Endothelial cell of umbilical vein (primary cell): ENCODE data around the gene SH3BP5.

Experiments
- EZH2 ChIP-seq: IDR thresholded peaks from 2 replicates; pipeline ENCODE4 v1.6.1; 2012; ENCODE audit warnings: borderline replicate concordance, low read depth, mild to moderate bottlenecking, moderate library complexity, low read length, inconsistent platforms; ENCODE audit not compliant: severe bottlenecking
- GATA2 ChIP-seq: IDR thresholded peaks from 2 replicates; pipeline ENCODE4 v1.7.0; 2011; ENCODE audit warnings: low read depth, mild to moderate bottlenecking, moderate library complexity, mixed read lengths, low read length; ENCODE audit not compliant: insufficient read length, insufficient read depth
- MYC ChIP-seq: IDR thresholded peaks from one replicate; pipeline ENCODE4 v1.6.1; 2011; ENCODE audit warnings: mild to moderate bottlenecking, low read depth, low read length
- POLR2A ChIP-seq: IDR thresholded peaks from 2 replicates; pipeline ENCODE4 v1.6.1; 2012; ENCODE audit warnings: low read depth, mild to moderate bottlenecking, control low read depth, low read length
- POLR2AphosphoS5 ChIP-seq: IDR thresholded peaks from 2 replicates; pipeline ENCODE4 v1.6.1; 2012; ENCODE audit warnings: low read depth, mild to moderate bottlenecking, control low read depth, low read length, moderate library complexity; ENCODE audit not compliant: insufficient read depth
- TF ChIP-seq, protein P1 (sequence below), 2 donors: IDR thresholded peaks; 1 replicate in 1 of 2; 2 replicates in 1 of 2; pipeline ENCODE4 v1.5.1; 2011; ENCODE audit warnings: low read length in 2 of 2, mild to moderate bottlenecking in 2 of 2, moderate library complexity in 2 of 2, control low read depth in 1 of 2, inconsistent platforms in 1 of 2, low read depth in 1 of 2; ENCODE audit not compliant: insufficient read depth in 1 of 2; ENCODE audit errors: extremely low read depth in 1 of 2

DNA sequence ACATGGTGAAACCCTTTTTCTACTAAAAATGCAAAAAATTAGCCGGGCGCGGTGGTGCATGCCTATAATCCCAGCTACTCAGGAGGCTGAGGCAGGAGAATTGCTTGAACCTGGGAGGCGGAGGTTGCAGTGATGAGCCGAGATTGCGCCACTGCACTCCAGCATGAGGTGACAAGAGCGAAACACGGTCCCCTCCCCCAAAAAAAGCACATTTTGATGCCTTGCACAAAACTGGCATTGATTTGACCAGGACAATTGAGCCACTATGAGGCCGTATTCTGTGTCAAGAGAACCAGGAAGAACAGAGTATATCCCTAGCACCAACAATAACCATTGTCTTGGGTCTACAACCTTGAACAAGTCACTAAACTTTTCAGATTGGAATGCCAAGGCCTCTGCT, 50.6 kb downstream of the SH3BP5 start:
- TF ChIP-seq, protein P1, sequence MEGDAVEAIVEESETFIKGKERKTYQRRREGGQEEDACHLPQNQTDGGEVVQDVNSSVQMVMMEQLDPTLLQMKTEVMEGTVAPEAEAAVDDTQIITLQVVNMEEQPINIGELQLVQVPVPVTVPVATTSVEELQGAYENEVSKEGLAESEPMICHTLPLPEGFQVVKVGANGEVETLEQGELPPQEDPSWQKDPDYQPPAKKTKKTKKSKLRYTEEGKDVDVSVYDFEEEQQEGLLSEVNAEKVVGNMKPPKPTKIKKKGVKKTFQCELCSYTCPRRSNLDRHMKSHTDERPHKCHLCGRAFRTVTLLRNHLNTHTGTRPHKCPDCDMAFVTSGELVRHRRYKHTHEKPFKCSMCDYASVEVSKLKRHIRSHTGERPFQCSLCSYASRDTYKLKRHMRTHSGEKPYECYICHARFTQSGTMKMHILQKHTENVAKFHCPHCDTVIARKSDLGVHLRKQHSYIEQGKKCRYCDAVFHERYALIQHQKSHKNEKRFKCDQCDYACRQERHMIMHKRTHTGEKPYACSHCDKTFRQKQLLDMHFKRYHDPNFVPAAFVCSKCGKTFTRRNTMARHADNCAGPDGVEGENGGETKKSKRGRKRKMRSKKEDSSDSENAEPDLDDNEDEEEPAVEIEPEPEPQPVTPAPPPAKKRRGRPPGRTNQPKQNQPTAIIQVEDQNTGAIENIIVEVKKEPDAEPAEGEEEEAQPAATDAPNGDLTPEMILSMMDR (IDR thresholded peaks at IDR 0.05; ENCODE audit: extremely low read depth in 1 of 2, insufficient read depth in 1 of 2, low read depth in 1 of 2, low read length in 2 of 2) = no peak
- TF ChIP-seq EZH2 (no peak), POLR2A (no peak), GATA2 (no peak), POLR2AphosphoS5 (no peak), MYC (no peak)
